ENCODE data around the gene TCF20. TPM values are rescaled to one million over a fixed set of nuclear protein-coding genes. Genes with fewer than 3 reads are reported as not detected.

The TCF20 gene
- total and polyA plus RNA-seq, 2 experiments from 2014 or later = 0.64 to 17.2 TPM

DNA sequence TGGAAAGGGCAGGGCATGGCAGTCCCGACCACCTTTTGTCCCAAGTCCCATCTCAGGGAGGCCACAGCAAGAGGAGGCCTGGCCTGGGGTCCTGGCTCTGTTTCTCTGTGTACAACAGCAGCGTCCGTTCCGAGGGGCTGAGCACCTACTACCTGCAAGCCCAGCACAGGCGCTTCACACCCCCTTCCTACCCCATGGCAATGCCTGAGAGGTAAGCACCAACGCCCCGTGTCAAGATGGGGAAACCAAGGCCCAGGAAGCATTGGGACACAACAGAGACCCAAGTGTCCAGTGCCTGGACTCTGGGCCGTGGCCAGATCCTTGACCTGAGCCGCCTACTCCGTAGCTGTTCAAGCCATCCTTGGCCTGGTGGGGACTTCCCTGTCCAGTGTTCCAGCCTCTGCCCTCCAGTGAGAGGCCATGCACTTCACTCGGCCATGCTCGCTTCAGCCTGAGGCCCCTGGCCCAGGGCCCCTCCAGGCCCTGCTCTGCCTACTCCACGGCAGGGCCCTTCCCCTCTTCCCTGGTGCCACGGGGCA, 14.3 kb upstream of the TCF20 start:
- Histone ChIP-seq H3K79me2 (ENCODE audit: insufficient read depth) (no peaks in the 10 kb centered on the region), H3K9me3 (ENCODE audit: low read depth) (no peaks in the 10 kb centered on the region), H3K27me3 (replicated peaks; ENCODE audit: insufficient read depth) (peaks cover 4% of the 10 kb centered on the region; the same call in 1 of the 2 replicates), H3F3A (ENCODE audit: insufficient read depth) (no peaks in the 10 kb centered on the region), H3K9me2 (ENCODE audit: insufficient read depth) (no peaks in the 10 kb centered on the region), H4K20me1 (ENCODE audit: insufficient read depth) (no peaks in the 10 kb centered on the region), H3K36me3 (ENCODE audit: low read depth) (no peaks in the 10 kb centered on the region), H3K27ac (no peak overlapping the region), H2AFZ (no peak overlapping the region), H3K4me1 (ENCODE audit: insufficient read depth) (no peaks in the 10 kb centered on the region), H3K4me2 (ENCODE audit: unreplicated experiment) (no peak overlapping the region), H3K4me3 (no peak overlapping the region), H3K9ac (no peak overlapping the region)
- in situ Hi-C loops (cut with MboI) = no loop called here
- WGBS, 2 experiments (ENCODE audit: low coverage in 1 of 2, low lambda C conversion rate in 2 of 2, missing lambda C conversion rate in 2 of 2) = 97% methylated on average over 12 to 14 of the region's 14 CpGs
- TF ChIP-seq EZH2phosphoT487 (IDR thresholded peaks at IDR 0.05; ENCODE audit: insufficient read depth, low read depth) = no peak
- TF ChIP-seq EZH2 (IDR thresholded peaks at IDR 0.05; ENCODE audit: insufficient read depth, poor library complexity, severe bottlenecking) = no peak
- no peak for DNase-seq

DNA sequence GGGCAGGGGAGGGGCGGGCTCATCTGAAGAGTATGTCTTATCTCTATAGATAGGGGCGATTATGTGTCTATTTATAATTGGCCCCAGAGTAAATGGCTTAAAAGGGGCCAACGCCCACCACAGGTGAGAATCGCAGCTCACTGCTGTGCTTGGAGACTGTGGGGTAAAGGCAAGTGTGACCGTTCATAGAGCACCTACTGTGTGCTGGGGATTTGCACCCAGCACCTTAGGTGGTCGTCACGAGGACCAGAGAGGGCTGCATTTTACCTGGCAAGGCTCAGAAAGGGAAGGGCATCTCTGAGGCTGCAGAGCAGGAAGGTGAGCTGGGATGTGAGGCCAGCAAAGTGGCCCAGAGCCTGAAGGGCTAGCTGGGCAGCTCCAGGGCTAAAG, 13.7 kb upstream of the TCF20 start:
- no peaks in the 10 kb centered on the region for H3K9me3 ChIP-seq (ENCODE audit: low read depth)
- in situ Hi-C loops (cut with MboI) = no loop called here
- no peaks in the 10 kb centered on the region for H3F3A ChIP-seq (ENCODE audit: insufficient read depth)
- H3K9me2 ChIP-seq (ENCODE audit: insufficient read depth) = no peaks in the 10 kb centered on the region
- WGBS, 2 experiments (ENCODE audit: low coverage in 1 of 2, low lambda C conversion rate in 2 of 2, missing lambda C conversion rate in 2 of 2) = 57 to 63% methylated on average over 6 to 7 of the region's 7 CpGs
- no peak overlapping the region for H2AFZ ChIP-seq
- peak overlapping the region; percentile 56 for H3K4me3 ChIP-seq
- DNase-seq = no peak
- H3K27me3 ChIP-seq (replicated peaks; ENCODE audit: insufficient read depth) = peaks cover 4% of the 10 kb centered on the region; the same call in 1 of the 2 replicates
- TF ChIP-seq EZH2 (IDR thresholded peaks at IDR 0.05; ENCODE audit: insufficient read depth, poor library complexity, severe bottlenecking) = no peak
- TF ChIP-seq EZH2phosphoT487 (IDR thresholded peaks at IDR 0.05; ENCODE audit: insufficient read depth, low read depth) = no peak
- H3K4me2 ChIP-seq (ENCODE audit: unreplicated experiment) = no peak overlapping the region
- no peak overlapping the region for H3K9ac ChIP-seq
- no peaks in the 10 kb centered on the region for H4K20me1 ChIP-seq (ENCODE audit: insufficient read depth)
- no peaks in the 10 kb centered on the region for H3K79me2 ChIP-seq (ENCODE audit: insufficient read depth)
- H3K4me1 ChIP-seq (ENCODE audit: insufficient read depth) = no peaks in the 10 kb centered on the region
- H3K27ac ChIP-seq = no peak overlapping the region
- no peaks in the 10 kb centered on the region for H3K36me3 ChIP-seq (ENCODE audit: low read depth)

DNA sequence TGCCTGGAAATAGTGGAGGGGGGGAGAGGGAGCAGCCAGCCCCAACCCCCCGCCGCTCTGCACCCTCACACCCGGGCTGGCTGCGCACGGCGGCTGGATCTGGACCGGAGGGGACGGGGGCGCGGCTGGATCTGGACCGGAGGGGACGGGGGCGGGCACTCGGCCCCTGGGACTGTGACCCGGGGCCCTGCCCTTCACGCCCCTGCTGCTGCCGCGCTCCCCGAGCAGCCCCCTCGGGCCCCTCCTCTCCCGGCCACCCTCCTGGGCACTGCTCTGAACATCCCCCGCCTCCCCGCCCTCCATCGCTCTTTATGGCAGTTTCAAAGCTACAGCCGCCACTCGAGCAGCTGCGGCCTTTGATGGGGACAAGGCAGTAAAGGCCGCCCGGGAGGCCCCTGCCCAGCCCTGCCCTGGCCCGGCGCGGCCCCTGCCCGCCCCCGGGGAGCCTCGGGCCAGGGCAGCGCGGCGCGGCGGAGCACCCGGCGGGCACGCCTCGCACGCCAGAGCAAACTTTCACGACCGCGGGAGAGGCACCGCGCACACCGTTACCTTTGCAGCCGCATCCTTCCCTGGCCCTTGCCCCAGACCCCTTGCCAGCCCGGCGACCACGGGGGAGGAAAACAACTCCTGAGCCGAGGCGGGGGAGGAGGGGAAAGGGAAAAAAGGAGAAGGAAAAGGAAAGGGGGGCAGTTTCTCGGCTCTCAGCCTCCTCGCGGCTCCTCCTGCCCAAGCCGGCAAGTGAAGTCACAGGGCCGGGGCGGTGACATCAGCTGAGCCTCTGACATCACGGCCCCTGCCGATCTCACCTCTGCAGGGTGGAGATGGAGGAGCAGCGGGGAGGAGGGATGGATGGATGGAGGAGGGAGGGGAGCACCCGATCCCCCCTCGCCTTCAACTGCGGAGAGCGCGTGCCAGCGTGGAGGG, 13.1 kb upstream of the TCF20 start:
- H3K4me3 ChIP-seq = peak overlapping the region; percentile 56
- peaks cover 4% of the 10 kb centered on the region; the same call in 1 of the 2 replicates for H3K27me3 ChIP-seq (replicated peaks; ENCODE audit: insufficient read depth)
- H3K27ac ChIP-seq = no peak overlapping the region
- no peaks in the 10 kb centered on the region for H3K9me2 ChIP-seq (ENCODE audit: insufficient read depth)
- no peak overlapping the region for H3K9ac ChIP-seq
- no peaks in the 10 kb centered on the region for H3K9me3 ChIP-seq (ENCODE audit: low read depth)
- no peaks in the 10 kb centered on the region for H3K4me1 ChIP-seq (ENCODE audit: insufficient read depth)
- TF ChIP-seq EZH2 (IDR thresholded peaks at IDR 0.05; ENCODE audit: insufficient read depth, poor library complexity, severe bottlenecking) (no peak), EZH2phosphoT487 (IDR thresholded peaks at IDR 0.05; ENCODE audit: insufficient read depth, low read depth) (no peak)
- H3K79me2 ChIP-seq (ENCODE audit: insufficient read depth) = no peaks in the 10 kb centered on the region
- H3K4me2 ChIP-seq (ENCODE audit: unreplicated experiment) = peak overlapping the region; percentile 53
- H4K20me1 ChIP-seq (ENCODE audit: insufficient read depth) = no peaks in the 10 kb centered on the region
- in situ Hi-C loops (cut with MboI) = no loop called here
- peak; percentile 58 for DNase-seq
- 0 out of 2 replicates have a peak overlapping the region, but pooled peaks have one; percentile 6 for H2AFZ ChIP-seq
- H3K36me3 ChIP-seq (ENCODE audit: low read depth) = no peaks in the 10 kb centered on the region
- 4 to 7% methylated on average over 37 to 72 of the region's 72 CpGs for WGBS, 2 experiments (ENCODE audit: low coverage in 1 of 2, low lambda C conversion rate in 2 of 2, missing lambda C conversion rate in 2 of 2)
- H3F3A ChIP-seq (ENCODE audit: insufficient read depth) = no peaks in the 10 kb centered on the region

DNA sequence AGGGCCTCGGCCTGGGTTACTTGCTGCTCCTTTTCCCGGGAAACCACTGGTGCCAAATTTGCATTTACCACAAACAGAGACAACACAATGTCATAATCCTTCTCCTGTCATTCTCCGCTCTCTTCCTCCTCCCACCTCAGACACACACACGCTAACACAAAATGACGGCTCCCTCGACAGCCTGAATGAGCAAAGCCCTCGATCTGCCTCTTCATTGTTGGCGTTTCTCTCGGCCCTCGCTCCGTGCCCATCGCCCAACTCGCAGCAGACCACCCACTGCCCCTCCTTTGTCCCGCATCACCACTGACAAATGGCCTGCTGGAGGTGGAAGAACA, 12.5 kb upstream of the TCF20 start:
- in situ Hi-C loops (cut with MboI) = no loop called here

More for the DNA sequence above, 12.5 kb upstream of the TCF20 start:
- Histone ChIP-seq H3K36me3 (ENCODE audit: low read depth) (no peaks in the 10 kb centered on the region), H3K27me3 (replicated peaks; ENCODE audit: insufficient read depth) (peaks cover 4% of the 10 kb centered on the region; the same call in 1 of the 2 replicates), H3K4me3 (peak overlapping the region; percentile 56; the same call in 1 of the 2 replicates), H3K4me1 (ENCODE audit: insufficient read depth) (no peaks in the 10 kb centered on the region), H3K9me3 (ENCODE audit: low read depth) (no peaks in the 10 kb centered on the region), H3K4me2 (ENCODE audit: unreplicated experiment) (peak overlapping the region; percentile 53), H3F3A (ENCODE audit: insufficient read depth) (no peaks in the 10 kb centered on the region), H3K9me2 (ENCODE audit: insufficient read depth) (no peaks in the 10 kb centered on the region), H3K9ac (no peak overlapping the region), H2AFZ (no peak overlapping the region), H3K79me2 (ENCODE audit: insufficient read depth) (no peaks in the 10 kb centered on the region), H4K20me1 (ENCODE audit: insufficient read depth) (no peaks in the 10 kb centered on the region), H3K27ac (no peak overlapping the region)
- peak; percentile 15 for DNase-seq
- TF ChIP-seq EZH2 (IDR thresholded peaks at IDR 0.05; ENCODE audit: insufficient read depth, poor library complexity, severe bottlenecking) (no peak), EZH2phosphoT487 (IDR thresholded peaks at IDR 0.05; ENCODE audit: insufficient read depth, low read depth) (no peak)
- WGBS, 2 experiments (ENCODE audit: low coverage in 1 of 2, low lambda C conversion rate in 2 of 2, missing lambda C conversion rate in 2 of 2) = 10% methylated on average over 14 of the region's 14 CpGs
